SIG-M5 treated with dmso at 0.1 percent for 504 hours (cell line): ENCODE results near the gene BRINP3.

Source experiments
- DNase-seq: peaks from one replicate; lab custom pipeline; 2025; ENCODE audit not compliant: unreplicated experiment; lab: John Stamatoyannopoulos, UW

Gene BRINP3

DNA sequence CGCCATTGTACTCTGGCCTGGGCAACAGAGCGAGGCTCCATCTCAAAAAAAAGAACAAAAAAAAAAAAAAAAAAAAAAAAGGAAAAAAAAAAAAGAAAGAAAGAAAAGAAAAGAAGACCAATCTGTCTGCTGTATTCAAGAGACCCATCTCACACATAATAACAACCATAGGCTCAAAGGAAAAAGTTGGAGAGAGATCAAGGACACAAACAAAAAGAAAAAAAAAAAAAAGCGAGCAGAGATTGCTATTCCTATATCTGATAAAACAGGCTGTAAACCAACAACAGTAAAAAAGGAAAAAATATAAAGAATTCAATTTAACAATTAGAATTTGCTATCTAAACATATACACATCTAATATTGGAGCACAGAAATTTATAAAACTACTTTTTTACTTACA is 150.4 kb downstream of the BRINP3 start:
- DNase-seq, result no peak

DNA sequence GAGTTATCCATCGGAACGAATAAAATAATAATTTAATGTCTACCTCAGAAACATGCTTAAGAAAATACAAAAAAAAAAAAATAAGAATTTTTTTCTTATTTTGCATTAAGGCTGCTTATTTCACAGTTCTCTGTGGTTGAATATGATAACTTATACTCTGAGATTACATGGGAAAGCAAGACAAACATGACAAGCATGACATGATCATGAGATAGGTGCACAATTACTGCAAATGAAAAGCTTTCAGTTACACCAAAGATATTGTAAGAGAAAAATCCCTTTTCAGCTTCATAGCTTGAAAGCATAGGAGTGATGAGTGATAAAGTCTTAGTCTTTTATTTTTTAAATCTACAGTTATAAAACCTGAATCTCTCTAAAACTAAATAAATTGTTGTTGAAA is 154.1 kb downstream of the BRINP3 start:
- no peak for DNase-seq

DNA sequence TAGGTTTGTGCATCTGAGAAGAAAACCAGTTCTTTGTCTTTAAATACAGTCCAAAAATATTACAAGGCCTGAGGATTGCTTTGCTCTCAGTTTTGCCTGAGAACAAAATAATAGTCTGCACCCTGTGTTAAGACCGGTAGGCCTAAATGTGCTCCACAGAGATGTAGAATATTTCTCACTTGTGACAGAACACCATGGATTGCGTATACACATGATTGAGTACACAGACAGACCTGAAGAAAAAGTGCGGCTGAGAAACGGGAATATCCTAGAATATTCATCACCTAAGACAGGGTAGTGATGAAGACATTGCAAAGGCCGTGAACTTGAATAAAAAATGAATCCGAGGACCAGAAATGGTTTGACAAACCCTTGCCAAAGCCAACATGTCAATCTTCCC is 155.4 kb downstream of the BRINP3 start:
- no peak for DNase-seq

DNA sequence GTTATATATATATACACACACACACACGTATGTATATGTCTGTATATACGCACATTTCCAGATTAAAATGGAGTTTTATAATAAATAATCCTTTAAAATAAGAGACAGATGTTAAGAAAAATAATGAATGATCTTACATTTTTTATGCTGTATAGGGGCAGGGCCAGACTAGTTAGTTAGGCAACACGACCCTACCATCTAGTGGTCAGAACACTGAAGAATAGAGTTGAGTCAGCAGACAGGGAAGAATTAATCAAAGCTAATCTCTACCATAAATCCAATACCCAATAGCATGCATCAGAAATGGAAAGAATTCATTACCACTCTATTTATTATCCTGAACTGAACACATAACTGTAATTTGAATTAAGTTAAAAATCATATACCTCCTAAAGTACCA is 156.7 kb downstream of the BRINP3 start:
- DNase-seq, result peak; percentile 33

DNA sequence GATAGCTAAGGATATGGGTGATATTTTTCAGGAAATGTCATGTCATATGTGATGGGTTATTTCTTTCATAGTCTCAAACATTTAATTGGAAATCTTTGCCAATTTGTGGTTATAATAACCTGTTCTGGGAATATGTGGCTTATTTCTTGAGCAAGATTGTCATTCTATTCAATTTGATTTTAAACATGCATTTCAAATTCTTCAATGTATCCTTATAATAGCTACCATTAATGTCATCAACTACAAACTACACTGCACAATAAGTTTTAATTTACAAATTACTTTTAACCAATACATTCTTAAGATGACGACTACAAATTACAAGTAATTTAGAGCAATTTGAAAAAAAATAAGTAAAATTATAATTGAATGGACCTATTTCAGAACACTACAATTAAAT is 164.9 kb downstream of the BRINP3 start:
- DNase-seq, result no peak

- no peak for DNase-seq
These were observed 174.2 kb downstream of the BRINP3 start for GRCh38 chr1:190303501-190303900.

GRCh38 chr1:190296453-190296852 is 181.2 kb downstream of the BRINP3 start:
- no peak for DNase-seq

GRCh38 chr1:190289897-190290296 is 187.8 kb downstream of the BRINP3 start:
- no peak for DNase-seq

GRCh38 chr1:190286111-190286510 is 191.6 kb downstream of the BRINP3 start:
- DNase-seq, result no peak

- DNase-seq, result no peak
These were observed 200.6 kb downstream of the BRINP3 start for GRCh38 chr1:190277107-190277506.

GRCh38 chr1:190274721-190275120 is 202.9 kb downstream of the BRINP3 start:
- DNase-seq, result no peak

GRCh38 chr1:190273161-190273560 is 204.5 kb downstream of the BRINP3 start:
- DNase-seq, result no peak

DNA sequence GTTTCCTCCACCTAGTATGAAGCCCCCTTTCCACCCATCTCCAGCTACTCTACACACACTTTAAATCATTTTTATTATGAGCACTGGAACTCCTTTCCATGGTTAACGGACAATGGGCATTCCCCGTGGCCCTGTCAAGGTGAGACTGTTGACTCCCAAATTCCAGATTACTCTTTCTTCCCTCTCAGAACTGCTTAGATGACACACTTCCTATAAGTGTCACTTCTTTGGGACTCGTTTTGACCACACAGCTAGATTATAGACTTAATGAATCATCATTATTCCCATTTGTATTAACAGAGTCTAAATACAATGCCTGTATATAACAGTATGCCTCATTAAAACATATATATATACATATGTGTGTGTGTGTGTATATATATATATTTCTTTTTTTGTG is 215.1 kb downstream of the BRINP3 start:
- no peak for DNase-seq

DNA sequence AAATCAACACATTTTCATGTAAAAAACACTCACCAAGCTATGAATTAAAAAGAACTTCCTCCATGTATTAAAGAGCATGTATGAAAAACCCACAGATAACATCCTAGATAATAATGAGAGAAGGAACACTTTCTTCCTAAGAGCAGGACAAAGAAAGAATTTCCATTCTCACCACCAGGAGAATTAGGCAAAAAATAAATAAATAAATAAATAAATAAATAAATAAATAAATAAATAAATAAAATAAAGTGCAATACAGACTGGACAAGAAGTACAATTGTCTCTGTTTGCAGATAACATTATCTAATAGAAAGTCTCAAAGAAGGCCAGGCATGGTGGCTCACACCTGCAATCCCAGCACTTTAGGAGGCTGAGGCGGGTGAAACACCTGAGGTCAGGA is 218.2 kb downstream of the BRINP3 start:
- DNase-seq, result no peak

- no peak for DNase-seq
These were observed 219.7 kb downstream of the BRINP3 start for GRCh38 chr1:190258003-190258402.

GRCh38 chr1:190252046-190252445 is 225.6 kb downstream of the BRINP3 start:
- DNase-seq, result no peak

- no peak for DNase-seq
These were observed 227.3 kb downstream of the BRINP3 start for GRCh38 chr1:190250368-190250767.

GRCh38 chr1:190244406-190244805 is 233.3 kb downstream of the BRINP3 start:
- DNase-seq, result no peak

DNA sequence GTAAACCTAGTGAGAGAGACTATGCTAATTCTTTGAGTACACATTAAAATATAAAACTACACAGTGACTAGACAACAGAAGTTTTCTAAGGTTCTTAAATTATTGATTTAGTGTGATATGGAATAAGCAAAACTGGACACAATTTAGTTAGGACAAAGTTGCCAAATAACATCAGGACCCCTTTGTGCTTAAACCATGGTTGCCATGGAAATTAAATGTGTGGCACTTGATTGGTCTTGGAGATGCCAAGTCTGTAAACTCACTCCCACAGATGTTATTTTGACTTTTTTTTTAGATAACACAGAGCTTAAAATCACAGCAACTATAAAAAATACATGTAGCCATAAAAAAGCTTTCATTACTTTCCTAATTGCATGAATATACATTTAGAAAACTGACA is 234.6 kb downstream of the BRINP3 start:
- DNase-seq, result no peak

DNA sequence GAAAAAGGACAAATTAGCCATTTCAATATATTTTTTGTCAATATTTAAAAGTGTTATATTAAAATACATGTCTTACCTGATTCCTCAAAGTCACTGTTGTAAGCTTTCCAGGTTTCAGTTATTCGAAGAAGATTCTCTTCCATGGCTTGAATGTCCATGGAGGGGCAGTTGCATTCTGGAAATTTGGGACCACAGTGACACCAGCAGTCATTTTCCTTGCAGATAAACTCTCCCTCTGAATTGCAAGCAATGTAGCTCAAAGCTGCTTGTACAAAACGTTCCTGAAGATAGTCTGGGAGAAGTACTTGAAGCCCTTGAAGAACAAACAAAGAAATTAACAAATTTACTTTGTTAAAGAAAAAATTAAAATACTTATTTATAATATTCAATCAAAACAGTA is 251.7 kb downstream of the BRINP3 start:
- no peak for DNase-seq

DNA sequence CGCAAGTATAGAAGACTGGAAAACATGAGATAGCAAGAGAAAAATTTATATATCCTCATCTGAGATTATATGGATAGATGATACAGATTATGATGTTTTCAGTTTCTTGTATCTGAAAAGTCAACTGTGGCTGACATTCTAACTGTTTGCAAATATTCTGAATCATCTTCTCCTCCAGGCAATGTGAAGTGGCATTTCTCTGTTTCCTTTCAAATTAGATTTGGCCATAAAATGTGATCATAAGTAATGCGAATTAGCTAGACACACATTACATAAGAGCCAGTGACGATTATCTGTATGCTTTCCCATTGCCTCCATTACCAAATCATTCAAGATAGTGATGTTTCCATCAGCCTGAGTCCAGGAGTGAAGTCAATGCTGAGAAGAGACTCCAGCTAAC is 265.2 kb downstream of the BRINP3 start:
- DNase-seq, result no peak

DNA sequence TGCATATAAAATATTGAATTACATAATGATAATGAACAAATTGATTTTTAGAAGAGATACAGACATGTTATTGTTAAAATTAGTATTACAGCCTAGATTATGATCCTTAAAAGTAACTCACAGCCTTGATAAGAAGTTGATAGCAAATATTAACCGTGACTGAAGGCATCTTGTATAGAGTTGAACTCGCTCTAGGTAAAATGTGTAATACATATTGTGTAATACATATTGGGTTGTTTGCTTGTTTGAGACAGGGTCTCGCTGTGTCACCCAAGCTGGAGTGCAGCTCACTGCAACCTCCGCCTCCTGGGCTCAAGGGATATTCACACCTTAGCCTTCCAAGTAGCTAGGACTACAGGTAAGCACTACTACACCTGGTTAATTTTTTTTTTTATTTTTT is 269.9 kb downstream of the BRINP3 start:
- no peak for DNase-seq

GRCh38 chr1:190205713-190206112 is 272.0 kb downstream of the BRINP3 start:
- no peak for DNase-seq

- DNase-seq, result no peak
These were observed 281.6 kb downstream of the BRINP3 start for GRCh38 chr1:190196020-190196419.
